Fibroblast of lung (primary cell): Measurements from ENCODE around the gene SCYGR1.

Experiments
- EZH2 ChIP-seq: IDR thresholded peaks from 2 replicates; pipeline ENCODE4 v1.5.1; 2012; ENCODE audit warnings: low read length, control low read depth, mild to moderate bottlenecking; ENCODE audit errors: missing control alignments
- TF ChIP-seq, protein P1 (sequence below), 2 donors: IDR thresholded peaks in 1 of 2; conservative IDR thresholded peaks in 1 of 2; 1 replicate in 1 of 2; 2 replicates in 1 of 2; pipeline ENCODE4 v1.5.1; 2011 to 2012; ENCODE audit warnings: low read length in 2 of 2, control low read depth in 1 of 2, inconsistent platforms in 1 of 2, low read depth in 1 of 2, mild to moderate bottlenecking in 1 of 2

DNA sequence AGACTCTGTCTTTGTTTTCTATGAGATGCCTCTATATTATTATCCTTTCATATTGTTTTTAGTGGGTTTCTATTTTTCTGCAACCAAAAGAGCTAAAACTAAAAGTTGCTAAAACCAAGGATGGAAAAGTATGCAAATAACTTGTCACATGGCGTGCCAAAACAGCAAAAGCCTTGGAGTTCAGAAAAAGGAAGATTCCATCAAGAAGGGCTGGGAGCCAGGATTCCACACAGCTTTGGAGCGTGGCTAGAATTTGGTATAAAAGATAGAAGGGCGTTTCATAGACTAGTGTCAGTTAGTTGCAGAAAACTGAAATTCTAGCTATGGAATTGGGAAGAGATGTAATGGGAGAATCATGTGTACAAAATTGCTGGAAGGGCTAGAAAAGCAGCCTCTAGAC is 4.1 kb downstream of the SCYGR1 start:
- TF ChIP-seq, protein P1, sequence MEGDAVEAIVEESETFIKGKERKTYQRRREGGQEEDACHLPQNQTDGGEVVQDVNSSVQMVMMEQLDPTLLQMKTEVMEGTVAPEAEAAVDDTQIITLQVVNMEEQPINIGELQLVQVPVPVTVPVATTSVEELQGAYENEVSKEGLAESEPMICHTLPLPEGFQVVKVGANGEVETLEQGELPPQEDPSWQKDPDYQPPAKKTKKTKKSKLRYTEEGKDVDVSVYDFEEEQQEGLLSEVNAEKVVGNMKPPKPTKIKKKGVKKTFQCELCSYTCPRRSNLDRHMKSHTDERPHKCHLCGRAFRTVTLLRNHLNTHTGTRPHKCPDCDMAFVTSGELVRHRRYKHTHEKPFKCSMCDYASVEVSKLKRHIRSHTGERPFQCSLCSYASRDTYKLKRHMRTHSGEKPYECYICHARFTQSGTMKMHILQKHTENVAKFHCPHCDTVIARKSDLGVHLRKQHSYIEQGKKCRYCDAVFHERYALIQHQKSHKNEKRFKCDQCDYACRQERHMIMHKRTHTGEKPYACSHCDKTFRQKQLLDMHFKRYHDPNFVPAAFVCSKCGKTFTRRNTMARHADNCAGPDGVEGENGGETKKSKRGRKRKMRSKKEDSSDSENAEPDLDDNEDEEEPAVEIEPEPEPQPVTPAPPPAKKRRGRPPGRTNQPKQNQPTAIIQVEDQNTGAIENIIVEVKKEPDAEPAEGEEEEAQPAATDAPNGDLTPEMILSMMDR (conservative IDR thresholded peaks at IDR 0.05 in 1 of 2, IDR thresholded peaks at IDR 0.05 in 1 of 2; ENCODE audit: low read depth in 1 of 2, low read length in 2 of 2): no peak
- no peak for TF ChIP-seq EZH2
